Measurements from ENCODE around the gene LRRC8D. TPM values are rescaled to one million over a fixed set of nuclear protein-coding genes. Genes with fewer than 3 reads are reported as not detected.
A peak's percentile ranks its signal among the peaks of the same experiment; 100 is the strongest.

LRRC8D gene
- total RNA-seq, 8 experiments from 2014 or later = 13.2 to 69.1 (median 51.0) TPM

- WGBS, 10 experiments = 40 to 100% (median 92%) methylated on average over 1 to 3 of the region's 3 CpGs; no CpG with 5 or more reads in 1 of the 10 experiments
- ATAC-seq (replicated peaks in 6 of 8) = no peak
- Histone ChIP-seq H3K27ac (no peak overlapping the region), H3K4me3 (no peak overlapping the region), H3K4me1 (replicated peaks in 1 of 2) (peaks cover 5 to 14% of the 10 kb centered on the region in 2 donors)
- in situ Hi-C loops (cut with MboI; ENCODE audit: low pct_unique_long_range_greater_than_20kb in 2 of 9, low sequenced_read_pairs in 9 of 9, unreplicated experiment in 9 of 9) = loop anchor here in 8 of 9 experiments (5.0 to 25.0 kb wide), 4 partner anchors 175 to 185 kb away; partner anchors contain the start of gene ZNF326 (in 2 of the 8)
These were observed 11.3 kb upstream of the LRRC8D start for GRCh38 chr1:89809556-89809955.

GRCh38 chr1:89810302-89810701 is 10.5 kb upstream of the LRRC8D start:
- peaks cover 5 to 14% of the 10 kb centered on the region in 2 donors for H3K4me1 ChIP-seq (replicated peaks in 1 of 2)
- ATAC-seq (replicated peaks in 6 of 8) = no peak
- 17 to 100% (median 82%) methylated on average over 1 of the region's 1 CpG; no CpG with 5 or more reads in 5 of the 10 experiments for WGBS, 10 experiments
- in situ Hi-C loops (cut with MboI; ENCODE audit: low pct_unique_long_range_greater_than_20kb in 2 of 9, low sequenced_read_pairs in 9 of 9, unreplicated experiment in 9 of 9) = loop anchor here in 2 of 9 experiments (10.0 to 25.0 kb wide), 2 partner anchors 174 to 177 kb away; partner anchors contain the start of gene ZNF326 (in 1 of the 2)
- H3K4me3 ChIP-seq = no peak overlapping the region
- H3K27ac ChIP-seq = no peak overlapping the region

GRCh38 chr1:89810880-89811279 is 10.0 kb upstream of the LRRC8D start:
- WGBS, 10 experiments = 89 to 100% (median 100%) methylated on average over 1 of the region's 1 CpG; no CpG with 5 or more reads in 2 of the 10 experiments
- no peak overlapping the region for H3K4me3 ChIP-seq
- ATAC-seq (replicated peaks in 6 of 8) = peak in 1 of 8 experiments; percentile 23
- peaks cover 5 to 14% of the 10 kb centered on the region in 2 donors for H3K4me1 ChIP-seq (replicated peaks in 1 of 2)
- no peak overlapping the region for H3K27ac ChIP-seq
- in situ Hi-C loops (cut with MboI; ENCODE audit: low pct_unique_long_range_greater_than_20kb in 2 of 9, low sequenced_read_pairs in 9 of 9, unreplicated experiment in 9 of 9) = loop anchor here in 2 of 9 experiments (10.0 to 25.0 kb wide), 2 partner anchors 174 to 176 kb away; partner anchors contain the start of gene ZNF326 (in 1 of the 2)

- no peak overlapping the region for H3K4me3 ChIP-seq
- 0 to 100% (median 83%) methylated on average over 1 of the region's 1 CpG; no CpG with 5 or more reads in 1 of the 10 experiments for WGBS, 10 experiments
- in situ Hi-C loops (cut with MboI; ENCODE audit: low pct_unique_long_range_greater_than_20kb in 2 of 9, low sequenced_read_pairs in 9 of 9, unreplicated experiment in 9 of 9) = loop anchor here in 2 of 9 experiments (10.0 to 25.0 kb wide), 2 partner anchors 172 to 174 kb away; partner anchors contain the start of gene ZNF326 (in 1 of the 2)
- H3K27ac ChIP-seq = no peak overlapping the region
- H3K4me1 ChIP-seq (replicated peaks in 1 of 2) = peaks cover 5 to 14% of the 10 kb centered on the region in 2 donors
- no peak for ATAC-seq (replicated peaks in 6 of 8)
These were observed 7.8 kb upstream of the LRRC8D start for GRCh38 chr1:89812992-89813391.

GRCh38 chr1:89815040-89815439 is 5.8 kb upstream of the LRRC8D start:
- H3K4me3 ChIP-seq = no peak overlapping the region
- in situ Hi-C loops (cut with MboI; ENCODE audit: low pct_unique_long_range_greater_than_20kb in 2 of 9, low sequenced_read_pairs in 9 of 9, unreplicated experiment in 9 of 9) = loop anchor here in 2 of 9 experiments (10.0 to 25.0 kb wide), 2 partner anchors 170 to 172 kb away; partner anchors contain the start of gene ZNF326 (in 1 of the 2)
- WGBS, 10 experiments = 25 to 100% (median 73%) methylated on average over 1 of the region's 1 CpG; no CpG with 5 or more reads in 3 of the 10 experiments
- H3K4me1 ChIP-seq (replicated peaks in 1 of 2) = peaks cover 6 to 8% of the 10 kb centered on the region in 2 donors
- ATAC-seq (replicated peaks in 6 of 8) = no peak
- no peak overlapping the region for H3K27ac ChIP-seq

- Histone ChIP-seq H3K27ac (no peak overlapping the region), H3K4me1 (replicated peaks in 1 of 2) (peaks cover 6 to 9% of the 10 kb centered on the region in 2 donors), H3K4me3 (no peak overlapping the region)
- in situ Hi-C loops (cut with MboI; ENCODE audit: low pct_unique_long_range_greater_than_20kb in 2 of 9, low sequenced_read_pairs in 9 of 9, unreplicated experiment in 9 of 9) = loop anchor here in 2 of 9 experiments (10.0 to 25.0 kb wide), 2 partner anchors 169 to 172 kb away; partner anchors contain the start of gene ZNF326 (in 1 of the 2)
- 54 to 100% (median 88%) methylated on average over 1 to 5 of the region's 5 CpGs; no CpG with 5 or more reads in 1 of the 10 experiments for WGBS, 10 experiments
- ATAC-seq (replicated peaks in 6 of 8) = no peak
These were observed 5.2 kb upstream of the LRRC8D start for GRCh38 chr1:89815611-89816010.

GRCh38 chr1:89816366-89816765 is 4.5 kb upstream of the LRRC8D start:
- H3K4me1 ChIP-seq (replicated peaks in 1 of 2) = peaks cover 6 to 9% of the 10 kb centered on the region in 2 donors
- in situ Hi-C loops (cut with MboI; ENCODE audit: low pct_unique_long_range_greater_than_20kb in 2 of 9, low sequenced_read_pairs in 9 of 9, unreplicated experiment in 9 of 9) = loop anchor here in 2 of 9 experiments (10.0 to 25.0 kb wide), 2 partner anchors 168 to 171 kb away; partner anchors contain the start of gene ZNF326 (in 1 of the 2)
- no peak overlapping the region for H3K4me3 ChIP-seq
- no peak overlapping the region for H3K27ac ChIP-seq
- no peak for ATAC-seq (replicated peaks in 6 of 8)
- WGBS, 10 experiments = 69 to 100% (median 95%) methylated on average over 1 to 2 of the region's 2 CpGs

GRCh38 chr1:89821322-89822108 is 683 bp downstream of the LRRC8D start:
- WGBS, 10 experiments = 0 to 3% (median 0%) methylated on average over 1 to 44 of the region's 73 CpGs; no CpG with 5 or more reads in 6 of the 10 experiments

GRCh38 chr1:89822109-89822962 is 1.5 kb downstream of the LRRC8D start:
- H3K27ac ChIP-seq = peak overlapping the region; percentile 89 to 92
- peak overlapping the region; percentile 78 to 96 (median 91) for H3K4me3 ChIP-seq
- H3K4me1 ChIP-seq (replicated peaks in 1 of 2) = peaks cover 24 to 36% of the 10 kb centered on the region in 2 donors
- 10 to 100% (median 35%) methylated on average over 2 to 17 of the region's 17 CpGs; no CpG with 5 or more reads in 1 of the 10 experiments for WGBS, 10 experiments
- in situ Hi-C loops (cut with MboI; ENCODE audit: low pct_unique_long_range_greater_than_20kb in 2 of 9, low sequenced_read_pairs in 9 of 9, unreplicated experiment in 9 of 9) = loop anchor here in 1 of 9 experiments (25.0 kb wide), 1 partner anchor 165 kb away; the partner anchor contains the start of gene ZNF326
- ATAC-seq (replicated peaks in 6 of 8) = peak in 2 of 8 experiments; percentile 1 to 8

More at GRCh38 chr1:89821322-89822108, 683 bp downstream of the LRRC8D start:
- peaks cover 24 to 36% of the 10 kb centered on the region in 2 donors for H3K4me1 ChIP-seq (replicated peaks in 1 of 2)
- H3K4me3 ChIP-seq = peak overlapping the region; percentile 78 to 96 (median 91)
- H3K27ac ChIP-seq = peak overlapping the region; percentile 89 to 92
- in situ Hi-C loops (cut with MboI; ENCODE audit: low pct_unique_long_range_greater_than_20kb in 2 of 9, low sequenced_read_pairs in 9 of 9, unreplicated experiment in 9 of 9) = loop anchor here in 1 of 9 experiments (25.0 kb wide), 1 partner anchor 166 kb away; the partner anchor contains the start of gene ZNF326
- ATAC-seq (replicated peaks in 6 of 8) = peak; percentile 40 to 66 (median 54)

- 39 to 81% (median 59%) methylated on average over 2 to 4 of the region's 4 CpGs for WGBS, 10 experiments
- no peak overlapping the region for H3K27ac ChIP-seq
- no peak for ATAC-seq (replicated peaks in 6 of 8)
- H3K4me3 ChIP-seq = peak overlapping the region; percentile 78 to 96 (median 91)
- in situ Hi-C loops (cut with MboI; ENCODE audit: low pct_unique_long_range_greater_than_20kb in 2 of 9, low sequenced_read_pairs in 9 of 9, unreplicated experiment in 9 of 9) = loop anchor here in 1 of 9 experiments (25.0 kb wide), 1 partner anchor 164 kb away; the partner anchor contains the start of gene ZNF326
- H3K4me1 ChIP-seq (replicated peaks in 1 of 2) = peaks cover 24 to 36% of the 10 kb centered on the region in 2 donors
These were observed 2.3 kb downstream of the LRRC8D start for GRCh38 chr1:89822999-89823628.

GRCh38 chr1:89823679-89824292 is 3.0 kb downstream of the LRRC8D start:
- peaks cover 30 to 40% of the 10 kb centered on the region in 2 donors for H3K4me1 ChIP-seq (replicated peaks in 1 of 2)
- no peak overlapping the region for H3K27ac ChIP-seq
- no peak for ATAC-seq (replicated peaks in 6 of 8)
- in situ Hi-C loops (cut with MboI; ENCODE audit: low pct_unique_long_range_greater_than_20kb in 2 of 9, low sequenced_read_pairs in 9 of 9, unreplicated experiment in 9 of 9) = loop anchor here in 1 of 9 experiments (25.0 kb wide), 1 partner anchor 164 kb away; the partner anchor contains the start of gene ZNF326
- WGBS, 10 experiments = 20 to 100% (median 48%) methylated on average over 1 to 6 of the region's 6 CpGs; no CpG with 5 or more reads in 1 of the 10 experiments
- peak overlapping the region; percentile 78 to 96 (median 91) for H3K4me3 ChIP-seq
